IMR-90 (cell line): ENCODE results near the gene CDYL2. TPM values are rescaled to one million over a fixed set of nuclear protein-coding genes. Genes with fewer than 3 reads are reported as not detected.

Experiments
- ATAC-seq: fragments of 200-7000 bp; cut with Tn5 transposase; 2 replicates; pipeline ENCODE4 v1.9.1; 2020; ENCODE audit warnings: low read depth, mild to moderate bottlenecking, moderate library complexity
- BruUV-seq: library from RNA; stranded (reverse); fragments of 400-500 nt; replicated peaks from 2 replicates; lab custom pipeline; 2021; lab: Mats Ljungman, UMichigan
- CTCF ChIA-PET: fragments of 300-600 bp; formaldehyde crosslinking; extraction: SDS; loops from one replicate; lab custom pipeline; 2021; ENCODE audit warnings: antibody characterized with exemption; lab: Yijun Ruan, JAX
- POLR2A ChIA-PET: fragments of 300-600 bp; sonication (Branson Sonifier 250); formaldehyde crosslinking; loops from one replicate; lab custom pipeline; 2022; ENCODE audit warnings: antibody characterized with exemption; ENCODE audit not compliant: unreplicated experiment; lab: Charles Lee
- DNase-seq: peaks from one replicate; pipeline ENCODE4 v3.0.0; 2013
- H2AFZ ChIP-seq: replicated peaks from 2 replicates; pipeline ENCODE3; 2013; ENCODE audit warnings: low read length, mild to moderate bottlenecking; ENCODE audit not compliant: poor library complexity
- H2AK5ac ChIP-seq: 2 replicates; pipeline ENCODE4 v1.6.1; 2013; ENCODE audit warnings: low read depth, low read length, inconsistent platforms
- H2AK9ac ChIP-seq: replicated peaks from 2 replicates; pipeline ENCODE3; 2013; ENCODE audit warnings: mild to moderate bottlenecking, low read depth, low read length, moderate library complexity; ENCODE audit not compliant: poor library complexity
- H2BK120ac ChIP-seq: 2 replicates; pipeline ENCODE4 v1.6.1; 2013; ENCODE audit warnings: low read depth, low read length, inconsistent platforms
- H2BK15ac ChIP-seq: 3 replicates; pipeline ENCODE4 v1.6.1; 2013; ENCODE audit warnings: low read depth, low read length, inconsistent platforms
- H2BK20ac ChIP-seq: 2 replicates; pipeline ENCODE4 v1.6.1; 2013; ENCODE audit warnings: low read depth, mild to moderate bottlenecking, inconsistent platforms, low read length, moderate library complexity
- H2BK5ac ChIP-seq: 2 replicates; pipeline ENCODE4 v1.6.1; 2013; ENCODE audit warnings: mild to moderate bottlenecking, low read depth, low read length, inconsistent platforms; ENCODE audit not compliant: poor library complexity, severe bottlenecking
- H3K14ac ChIP-seq: replicated peaks from 2 replicates; pipeline ENCODE4 v1.6.1; 2013; ENCODE audit warnings: low read depth, low read length, inconsistent platforms
- H3K18ac ChIP-seq: 2 replicates; pipeline ENCODE4 v1.6.1; 2013; ENCODE audit warnings: low read depth, low read length, control low read depth
- H3K23ac ChIP-seq: 2 replicates; pipeline ENCODE4 v1.6.1; 2013; ENCODE audit warnings: low read depth, low read length, inconsistent platforms
- H3K27ac ChIP-seq: 2 replicates; pipeline ENCODE4 v1.5.1; 2013; ENCODE audit warnings: mild to moderate bottlenecking, control low read depth, low read length; ENCODE audit not compliant: insufficient read depth
- H3K27me3 ChIP-seq: 2 replicates; pipeline ENCODE4 v1.6.1; 2013; ENCODE audit warnings: low read length; ENCODE audit not compliant: control insufficient read depth, insufficient read depth
- H3K36me3 ChIP-seq: 2 replicates; pipeline ENCODE4 v1.6.1; 2013; ENCODE audit warnings: low read length, mixed read lengths; ENCODE audit not compliant: control insufficient read depth, insufficient read depth
- H3K4ac ChIP-seq: 2 replicates; pipeline ENCODE4 v1.6.1; 2013; ENCODE audit warnings: low read depth, low read length, inconsistent platforms
- H3K4me1 ChIP-seq: 2 replicates; pipeline ENCODE4 v1.6.1; 2013; ENCODE audit warnings: low read length, mixed read lengths; ENCODE audit not compliant: control insufficient read depth, insufficient read depth
- H3K4me2 ChIP-seq: 2 replicates; pipeline ENCODE4 v1.6.1; 2013; ENCODE audit warnings: low read depth, mild to moderate bottlenecking, control low read depth, low read length, moderate library complexity
- H3K4me3 ChIP-seq: 2 replicates; pipeline ENCODE4 v1.5.1; 2013; ENCODE audit warnings: low read depth, mild to moderate bottlenecking, control low read depth, low read length, moderate library complexity; ENCODE audit not compliant: insufficient read depth
- H3K56ac ChIP-seq: 2 replicates; pipeline ENCODE4 v1.6.1; 2013; ENCODE audit warnings: low read length, inconsistent platforms; ENCODE audit not compliant: insufficient read depth; ENCODE audit errors: extremely low read depth
- H3K79me1 ChIP-seq, 2 experiments: 2 replicates each; pipeline ENCODE4 v1.6.1; 2013; ENCODE audit warnings: low read length in 2 of 2, inconsistent platforms in 1 of 2, low read depth in 1 of 2
- H3K9ac ChIP-seq: 2 replicates; pipeline ENCODE4 v1.6.1; 2013; ENCODE audit warnings: low read depth, low read length, control low read depth
- H3K9me1 ChIP-seq: 2 replicates; pipeline ENCODE4 v1.6.1; 2013; ENCODE audit warnings: low read length, inconsistent platforms; ENCODE audit not compliant: insufficient read depth
- H3K9me3 ChIP-seq: 2 replicates; pipeline ENCODE4 v1.6.1; 2013; ENCODE audit warnings: low read length; ENCODE audit not compliant: control insufficient read depth, insufficient read depth
- H4K20me1 ChIP-seq: 2 replicates; pipeline ENCODE4 v1.6.1; 2013; ENCODE audit warnings: low read length, inconsistent platforms; ENCODE audit not compliant: insufficient read depth
- H4K5ac ChIP-seq: 2 replicates; pipeline ENCODE4 v1.6.1; 2013; ENCODE audit warnings: mild to moderate bottlenecking, low read depth, low read length, control low read depth
- H4K8ac ChIP-seq, 2 experiments: 2 replicates each; pipeline ENCODE4 v1.6.1; 2013; ENCODE audit warnings: low read depth in 2 of 2, low read length in 2 of 2, control low read depth in 1 of 2, inconsistent platforms in 1 of 2
- H4K91ac ChIP-seq: 2 replicates; pipeline ENCODE4 v1.6.1; 2013; ENCODE audit warnings: low read depth, low read length, inconsistent platforms; ENCODE audit not compliant: insufficient read depth
- BHLHE40 ChIP-seq: fragments of 150-350 bp; IDR thresholded peaks from 2 replicates; pipeline ENCODE4 v1.6.1; 2016; ENCODE audit warnings: mild to moderate bottlenecking, low read depth, low read length
- CHD1 ChIP-seq: IDR thresholded peaks from 2 replicates; pipeline ENCODE4 v1.6.1; 2012; ENCODE audit warnings: low read depth, low read length, improper control_type of control experiment
- CTCF ChIP-seq: conservative IDR thresholded peaks from 2 replicates; pipeline ENCODE4 v1.5.1; 2012; ENCODE audit warnings: mild to moderate bottlenecking, low read depth, low read length, improper control_type of control experiment
- ELK1 ChIP-seq: fragments of 150-350 bp; IDR thresholded peaks from 2 replicates; pipeline ENCODE4 v1.6.1; 2016; ENCODE audit warnings: low read depth, mild to moderate bottlenecking, low read length, moderate library complexity, borderline replicate concordance
- FOS ChIP-seq: fragments of 150-350 bp; IDR thresholded peaks from 2 replicates; pipeline ENCODE4 v1.6.1; 2016; ENCODE audit warnings: low read depth, low read length
- MAFK ChIP-seq: IDR thresholded peaks from 2 replicates; pipeline ENCODE4 v1.6.1; 2012; ENCODE audit warnings: low read depth, low read length, improper control_type of control experiment
- MAZ ChIP-seq: IDR thresholded peaks from 2 replicates; pipeline ENCODE4 v1.6.1; 2012; ENCODE audit warnings: low read depth, mild to moderate bottlenecking, low read length, improper control_type of control experiment, moderate library complexity, borderline replicate concordance
- MXI1 ChIP-seq: IDR thresholded peaks from 2 replicates; pipeline ENCODE4 v1.6.1; 2012; ENCODE audit warnings: low read depth, mild to moderate bottlenecking, low read length, moderate library complexity, borderline replicate concordance
- POLR2A ChIP-seq: IDR thresholded peaks from 2 replicates; pipeline ENCODE4 v1.6.1; 2012; ENCODE audit warnings: mild to moderate bottlenecking, low read depth, low read length
- RAD21 ChIP-seq: IDR thresholded peaks from 2 replicates; pipeline ENCODE4 v1.6.1; 2012; ENCODE audit warnings: low read length, improper control_type of control experiment
- RFX5 ChIP-seq: IDR thresholded peaks from 2 replicates; pipeline ENCODE4 v1.8.0; 2012; ENCODE audit warnings: low read depth, mild to moderate bottlenecking, low read length, moderate library complexity
- SMC3 ChIP-seq: fragments of 150-350 bp; IDR thresholded peaks from 2 replicates; pipeline ENCODE4 v1.6.1; 2016; ENCODE audit warnings: low read depth, mild to moderate bottlenecking, antibody characterized with exemption, low read length, moderate library complexity
- USF2 ChIP-seq: fragments of 150-350 bp; IDR thresholded peaks from 2 replicates; pipeline ENCODE4 v1.6.1; 2017; ENCODE audit warnings: mild to moderate bottlenecking, antibody characterized with exemption, low read length, low read depth
- WGBS, 2 experiments: methylation state at CpG; one replicate each; pipeline versions ENCODE4 v1.1.5 to v1.1.7; 2013; ENCODE audit warnings: missing lambda C conversion rate in 2 of 2; ENCODE audit not compliant: insufficient read length in 1 of 2; ENCODE audit errors: extremely low coverage in 2 of 2; 5-methylcytosine and 5-hydroxymethylcytosine counted together
- dilution Hi-C: fragments of 300-500 bp; cut with HindIII; formaldehyde crosslinking; loops from one replicate; pipeline ENCODE4 v1.14.3; 2018; ENCODE audit warnings: low sequenced_read_pairs; ENCODE audit not compliant: unreplicated experiment
- in situ Hi-C: fragments of 300-500 bp; cut with MboI; formaldehyde crosslinking; loops from 3 replicates; pipeline ENCODE4 v1.14.3; 2019; ENCODE audit warnings: low sequenced_read_pairs, inconsistent platforms, mixed read lengths
- intact Hi-C: fragments of 100-400 bp; cut with micrococcal nuclease; formaldehyde crosslinking; loops from 2 replicates; pipeline ENCODE4 v1.10.0; 2022
- polyA plus RNA-seq, 3 experiments: library from polyadenylated mRNA; depleted of rRNA; stranded (reverse); fragments of >200 nt; gene quantifications; 2 replicates each; pipeline ENCODE4 v1.2.3, GENCODE V29; 2012; ENCODE audit warnings: low replicate concordance in 1 of 3
- total RNA-seq: library from RNA; depleted of rRNA; stranded (reverse); fragments of >200 nt; gene quantifications from 2 replicates; pipeline ENCODE4 v1.2.3, GENCODE V29; 2012

Gene CDYL2
- total and polyA plus RNA-seq, 2 of the 4 experiments (the other 2 are of a cell fraction): 1.2 to 3.9 TPM

GRCh38 chr16:80682421-80683070 is 121.9 kb downstream of the CDYL2 start (continued):
- TF ChIP-seq RFX5: no peak
- no peak for TF ChIP-seq CHD1

GRCh38 chr16:80681436-80681835 is 123.0 kb downstream of the CDYL2 start:
- Histone ChIP-seq H2AK9ac (no peak overlapping the region), H4K20me1 (peaks cover 10% of the 10 kb centered on the region; the same call in 1 of the 2 replicates), H3K9me3 (peaks cover 1% of the 10 kb centered on the region; the same call in 1 of the 2 replicates), H3K9ac (no peak overlapping the region), H4K91ac (no peak overlapping the region), H3K14ac (no peak overlapping the region), H3K4me2 (no peak overlapping the region), H3K9me1 (peaks cover 11% of the 10 kb centered on the region), H3K36me3 (no peaks in the 10 kb centered on the region), H3K4ac (no peak overlapping the region), H3K18ac (no peak overlapping the region), H3K4me3 (no peak overlapping the region), H4K5ac (no peak overlapping the region), H3K56ac (no peak overlapping the region), H3K23ac (no peak overlapping the region), H2BK15ac (no peak overlapping the region), H3K27ac (no peak overlapping the region), H3K27me3 (no peaks in the 10 kb centered on the region), H2BK5ac (no peak overlapping the region), H2BK120ac (no peak overlapping the region), H3K79me1 (peaks cover 0 to 29% of the 10 kb centered on the region in 2 experiments; a peak in 2 of 4 replicates), H3K4me1 (peaks cover 6% of the 10 kb centered on the region; the same call in 1 of the 2 replicates), H2AFZ (no peak overlapping the region), H4K8ac (no peak overlapping the region), H2AK5ac (no peak overlapping the region), H2BK20ac (no peak overlapping the region)
- dilution Hi-C loops: no loop called here
- in situ Hi-C loops: no loop called here
- DNase-seq: no peak
- ATAC-seq: no peak
- WGBS, 2 experiments: no CpG with 5 or more reads among the region's 7 CpGs
- BruUV-seq: no TSS peak
- POLR2A ChIA-PET: no interaction called here
- CTCF ChIA-PET: no interaction called here
- intact Hi-C loops: loop anchor here (5.0 kb wide), 1 partner anchor 139 kb away; the partner anchor contains the start of gene DYNLRB2
- TF ChIP-seq CTCF: no peak
- no peak for TF ChIP-seq RFX5
- no peak for TF ChIP-seq RAD21
- no peak for TF ChIP-seq SMC3
- no peak for TF ChIP-seq POLR2A
- no peak for TF ChIP-seq MXI1
- no peak for TF ChIP-seq BHLHE40
- no peak for TF ChIP-seq MAFK
- no peak for TF ChIP-seq ELK1
- no peak for TF ChIP-seq USF2
- no peak for TF ChIP-seq MAZ
- no peak for TF ChIP-seq FOS
